B cell (primary cell): ENCODE data around the gene WDR70.
"Not testable (repeated sequence)": the region's sequence is repeated elsewhere in the genome, so short reads cannot be mapped to it uniquely, and the experiment has no call there.

Source experiments
- CTCF ChIP-seq: fragments of 200-600 bp; IDR thresholded peaks from one replicate; pipeline ENCODE4 v1.8.0; 2022; ENCODE audit warnings: antibody characterized with exemption, mild to moderate bottlenecking
- EZH2 ChIP-seq: IDR thresholded peaks from 2 replicates; pipeline ENCODE4 v1.6.1; 2012; ENCODE audit warnings: borderline replicate concordance, low read depth, mild to moderate bottlenecking, moderate library complexity, low read length; ENCODE audit not compliant: insufficient read depth, poor library complexity, severe bottlenecking

- not testable (repeated sequence) for TF ChIP-seq EZH2, CTCF
Measured at GRCh38 chr5:37378066-37378465, 1.1 kb upstream of the WDR70 start.
